OCI-LY1 (cell line): ENCODE data around the gene DPY19L3.

ENCODE experiments used
- EZH2 ChIP-seq: fragments of 200-600 bp; sonication (generic), shearing (Covaris generic); IDR thresholded peaks from 2 replicates; pipeline ENCODE4 v1.8.0; 2017; ENCODE audit warnings: borderline replicate concordance, mixed run types, mild to moderate bottlenecking, antibody characterized with exemption, low read length, moderate library complexity, mixed read lengths
- TF ChIP-seq, protein P1 (sequence below): fragments of 200-600 bp; sonication (generic), shearing (Covaris generic); IDR thresholded peaks from 2 replicates; pipeline ENCODE4 v1.5.1; 2017; ENCODE audit warnings: mild to moderate bottlenecking, antibody characterized with exemption, low read length, moderate library complexity, mixed read lengths

GRCh38 chr19:32363175-32363574 is 42.4 kb upstream of the DPY19L3 start:
- TF ChIP-seq EZH2, result no peak
- TF ChIP-seq, protein P1, sequence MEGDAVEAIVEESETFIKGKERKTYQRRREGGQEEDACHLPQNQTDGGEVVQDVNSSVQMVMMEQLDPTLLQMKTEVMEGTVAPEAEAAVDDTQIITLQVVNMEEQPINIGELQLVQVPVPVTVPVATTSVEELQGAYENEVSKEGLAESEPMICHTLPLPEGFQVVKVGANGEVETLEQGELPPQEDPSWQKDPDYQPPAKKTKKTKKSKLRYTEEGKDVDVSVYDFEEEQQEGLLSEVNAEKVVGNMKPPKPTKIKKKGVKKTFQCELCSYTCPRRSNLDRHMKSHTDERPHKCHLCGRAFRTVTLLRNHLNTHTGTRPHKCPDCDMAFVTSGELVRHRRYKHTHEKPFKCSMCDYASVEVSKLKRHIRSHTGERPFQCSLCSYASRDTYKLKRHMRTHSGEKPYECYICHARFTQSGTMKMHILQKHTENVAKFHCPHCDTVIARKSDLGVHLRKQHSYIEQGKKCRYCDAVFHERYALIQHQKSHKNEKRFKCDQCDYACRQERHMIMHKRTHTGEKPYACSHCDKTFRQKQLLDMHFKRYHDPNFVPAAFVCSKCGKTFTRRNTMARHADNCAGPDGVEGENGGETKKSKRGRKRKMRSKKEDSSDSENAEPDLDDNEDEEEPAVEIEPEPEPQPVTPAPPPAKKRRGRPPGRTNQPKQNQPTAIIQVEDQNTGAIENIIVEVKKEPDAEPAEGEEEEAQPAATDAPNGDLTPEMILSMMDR, result no peak
